ENCODE data around the gene LIMA1.
"Not testable (repeated sequence)": the region's sequence is repeated elsewhere in the genome, so short reads cannot be mapped to it uniquely, and the experiment has no call there.

LIMA1 gene

GRCh38 chr12:50287271-50287670 is 4.0 kb upstream of the LIMA1 start:
- no peak for DNase-seq (ENCODE audit: low spot score)

- no peak for DNase-seq (ENCODE audit: low spot score)
These were observed 1.9 kb upstream of the LIMA1 start for GRCh38 chr12:50285253-50285652.

DNA sequence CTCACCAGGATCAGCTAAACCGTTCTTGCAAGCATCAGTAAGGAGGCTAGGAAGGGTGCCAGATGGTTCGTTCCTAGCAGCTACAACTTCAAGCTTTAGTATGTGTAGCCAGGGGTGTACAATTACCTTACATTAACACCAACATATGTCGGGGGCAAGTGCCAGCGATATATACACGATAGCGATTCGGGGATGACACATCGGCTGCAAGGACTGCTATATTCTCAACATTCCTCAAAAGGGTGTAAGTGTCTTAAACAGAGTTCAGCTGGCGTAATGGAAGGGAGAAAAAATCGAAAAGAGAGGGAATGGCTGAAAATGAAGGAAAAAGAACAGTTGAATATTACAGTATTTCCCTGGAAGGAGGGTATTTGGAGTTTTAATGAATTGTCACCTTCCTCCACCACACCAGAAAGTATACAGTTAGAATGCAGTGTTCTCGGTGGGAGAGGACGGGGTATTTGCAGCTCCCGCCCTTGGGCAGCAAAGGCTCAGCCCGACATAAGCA is 545 bp downstream of the LIMA1 start:
- DNase-seq (ENCODE audit: low spot score), result no peak

GRCh38 chr12:50279501-50279900 is 3.8 kb downstream of the LIMA1 start:
- no peak for DNase-seq (ENCODE audit: low spot score)

- DNase-seq (ENCODE audit: low spot score), result no peak
These were observed 6.2 kb downstream of the LIMA1 start for GRCh38 chr12:50276912-50277671.

DNA sequence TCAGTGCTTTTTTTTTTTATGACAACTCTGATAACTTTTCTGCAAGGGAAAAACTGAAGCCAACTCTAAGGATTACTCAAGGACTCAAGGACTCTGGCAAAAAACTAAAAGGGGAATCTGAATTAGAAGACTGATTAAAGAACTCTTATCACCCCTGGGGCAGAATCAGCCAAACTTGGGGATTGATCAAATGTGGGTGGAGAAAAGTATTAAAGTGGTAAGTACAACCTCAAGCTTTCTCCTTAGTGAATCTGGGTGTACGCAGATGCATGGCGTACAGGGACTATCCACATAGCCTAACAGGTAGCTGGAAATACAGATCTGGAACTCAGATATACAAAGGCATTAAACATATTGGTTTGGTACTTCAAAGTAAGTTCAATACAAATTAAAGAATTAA is 7.3 kb downstream of the LIMA1 start:
- DNase-seq (ENCODE audit: low spot score), result no peak

DNA sequence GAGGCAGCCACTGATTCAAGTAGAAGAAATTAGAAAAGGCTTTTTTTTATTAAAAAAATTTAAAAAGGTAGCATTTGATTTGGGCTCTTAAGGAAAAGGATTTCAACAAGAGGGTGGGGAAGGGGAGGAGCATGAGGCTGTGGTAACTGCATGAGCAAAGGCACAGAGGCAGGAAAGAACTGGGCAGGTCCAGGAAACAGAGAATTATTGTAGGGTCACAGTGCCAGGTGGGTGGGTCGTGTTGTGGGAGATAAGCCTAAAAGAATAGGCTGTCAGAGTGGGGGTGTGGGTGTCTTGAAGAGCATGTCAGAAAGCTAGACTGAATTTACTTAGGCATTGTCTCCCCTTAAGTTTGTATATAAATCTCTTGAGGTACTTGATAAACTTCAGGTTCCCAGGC is 7.8 kb downstream of the LIMA1 start:
- DNase-seq (ENCODE audit: low spot score), result no peak

DNA sequence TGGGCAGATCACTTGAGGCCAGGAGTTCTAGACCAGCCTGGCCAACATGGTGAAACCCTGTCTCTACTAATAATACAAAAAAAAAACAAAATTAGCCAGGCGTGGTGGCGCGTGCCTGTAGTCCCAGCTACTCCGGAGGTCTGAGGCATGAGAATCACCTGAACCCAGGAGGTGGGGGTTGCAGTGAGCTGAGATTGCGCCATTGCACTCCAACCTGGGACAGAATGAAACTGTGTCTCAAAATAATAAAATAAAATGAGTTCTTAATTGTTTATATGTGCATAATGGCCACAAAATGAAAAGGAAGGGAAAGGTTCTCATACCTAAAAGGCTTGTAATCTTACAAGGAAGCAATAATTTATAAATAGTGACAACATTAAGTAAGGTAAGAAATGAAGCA is 8.2 kb downstream of the LIMA1 start:
- not testable (repeated sequence) for DNase-seq (ENCODE audit: low spot score)

DNA sequence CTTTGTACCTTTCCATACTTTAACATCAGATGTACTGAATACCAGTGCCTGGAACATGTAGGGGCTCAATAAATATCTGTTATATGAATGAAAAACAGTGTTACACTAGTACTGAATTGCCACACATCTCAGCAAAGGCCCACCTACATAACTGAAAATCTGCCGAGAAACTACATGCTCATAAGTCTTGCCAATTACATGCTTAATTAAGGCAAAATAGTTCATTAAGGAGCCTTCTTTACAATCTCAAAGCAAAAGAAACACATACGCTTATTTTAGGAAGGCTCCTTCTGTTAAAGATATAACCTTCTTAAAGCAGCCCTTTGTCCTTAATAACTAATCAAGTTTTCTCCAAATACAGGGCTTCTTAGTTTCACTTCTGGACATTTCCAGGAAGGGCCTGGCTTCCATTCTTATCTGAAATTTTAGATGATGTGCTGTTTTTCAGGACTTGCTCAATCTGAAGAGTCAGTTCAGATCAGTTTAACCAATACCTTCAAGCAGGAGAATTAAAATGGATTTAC is 11.5 kb downstream of the LIMA1 start:
- DNase-seq (ENCODE audit: low spot score), result no peak

DNA sequence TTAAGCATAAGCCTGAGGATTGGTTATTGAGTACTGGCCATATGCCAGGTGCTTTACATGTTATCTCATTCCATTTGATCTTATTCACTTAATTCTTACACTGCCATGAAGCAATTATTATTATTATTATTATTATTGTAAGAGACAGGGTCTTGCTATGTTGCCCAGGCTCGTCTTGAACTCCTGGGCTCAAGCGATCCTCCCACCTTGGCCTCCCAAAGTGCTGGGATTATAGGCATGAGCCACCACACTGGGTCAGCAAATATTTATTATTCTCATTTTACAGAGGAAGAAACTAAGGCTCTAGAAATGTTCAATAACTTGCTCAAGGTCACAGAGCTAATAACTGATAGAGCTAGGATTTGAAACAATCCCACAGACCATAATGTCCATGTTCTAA is 14.8 kb downstream of the LIMA1 start:
- no peak for DNase-seq (ENCODE audit: low spot score)

DNA sequence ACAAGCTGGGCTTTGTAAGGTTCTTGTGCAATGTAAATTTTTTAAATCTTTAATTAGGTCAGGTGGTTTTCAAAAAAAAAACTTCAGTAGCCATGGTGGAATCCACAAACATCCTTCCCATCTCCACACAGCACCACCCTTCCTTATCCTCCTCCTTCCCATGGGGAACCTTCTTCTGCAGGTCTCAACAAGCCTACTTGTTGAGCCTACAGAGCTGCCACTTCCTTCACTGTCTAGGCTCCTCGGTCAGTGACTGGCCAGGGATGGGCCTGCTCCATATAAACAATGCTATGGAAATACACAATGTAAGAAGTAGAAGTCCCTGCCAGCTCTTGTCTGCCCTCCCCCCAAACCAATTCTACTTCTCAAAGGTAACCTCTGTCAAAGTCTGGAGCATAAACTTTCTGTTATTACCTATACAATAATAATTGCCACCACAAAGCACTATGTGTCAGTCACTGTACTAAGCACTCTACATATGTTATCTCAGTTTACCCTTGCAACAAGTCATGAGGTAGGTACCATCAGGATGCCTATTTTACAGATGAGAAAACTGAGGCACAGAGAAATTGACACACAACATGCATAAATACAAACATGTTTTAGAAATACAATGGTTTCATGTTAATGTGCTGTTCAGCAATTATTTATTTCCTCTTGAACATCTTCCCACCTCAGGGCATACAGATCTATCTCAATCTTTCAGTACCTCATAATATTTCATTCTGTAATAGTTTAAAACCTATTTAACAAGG is 17.4 kb downstream of the LIMA1 start:
- DNase-seq (ENCODE audit: low spot score), result no peak

DNA sequence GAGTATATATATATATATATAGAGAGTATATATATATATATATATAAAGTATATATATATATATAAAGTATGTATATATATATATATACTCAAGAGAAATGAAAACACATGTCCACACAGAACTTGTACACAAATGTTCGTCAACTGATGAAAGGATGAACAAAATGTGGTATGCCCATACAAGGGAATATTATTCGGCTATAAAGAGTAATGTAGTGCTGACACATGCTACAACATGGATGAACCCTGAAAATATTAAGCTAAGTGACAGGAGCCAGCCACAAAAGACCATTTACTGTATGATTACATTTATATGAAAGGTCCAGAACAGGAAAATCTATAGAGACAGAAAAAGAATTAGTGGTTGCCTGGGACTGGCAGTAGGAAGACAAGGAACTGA is 19.5 kb downstream of the LIMA1 start:
- DNase-seq (ENCODE audit: low spot score), result no peak

GRCh38 chr12:50261654-50262053 is 21.7 kb downstream of the LIMA1 start:
- DNase-seq (ENCODE audit: low spot score), result no peak

DNA sequence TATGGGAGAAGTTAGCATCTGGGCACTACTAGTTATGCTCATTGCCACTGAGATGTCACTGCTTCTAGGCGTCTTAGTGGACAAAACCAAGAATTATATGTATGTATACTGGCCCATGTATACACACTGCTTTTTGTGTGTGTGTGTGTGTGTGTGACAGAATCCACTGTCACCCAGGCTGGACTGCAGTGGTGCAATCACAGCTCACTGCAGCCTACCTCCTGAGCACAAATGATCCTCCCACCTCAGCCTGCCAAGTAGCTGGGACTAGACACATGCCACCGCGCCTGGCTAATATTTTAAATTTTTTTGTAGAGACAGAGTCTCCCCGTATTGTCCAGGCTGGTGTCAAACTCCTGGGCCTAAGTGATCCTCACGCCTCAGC is 25.2 kb downstream of the LIMA1 start:
- no peak for DNase-seq (ENCODE audit: low spot score)

DNA sequence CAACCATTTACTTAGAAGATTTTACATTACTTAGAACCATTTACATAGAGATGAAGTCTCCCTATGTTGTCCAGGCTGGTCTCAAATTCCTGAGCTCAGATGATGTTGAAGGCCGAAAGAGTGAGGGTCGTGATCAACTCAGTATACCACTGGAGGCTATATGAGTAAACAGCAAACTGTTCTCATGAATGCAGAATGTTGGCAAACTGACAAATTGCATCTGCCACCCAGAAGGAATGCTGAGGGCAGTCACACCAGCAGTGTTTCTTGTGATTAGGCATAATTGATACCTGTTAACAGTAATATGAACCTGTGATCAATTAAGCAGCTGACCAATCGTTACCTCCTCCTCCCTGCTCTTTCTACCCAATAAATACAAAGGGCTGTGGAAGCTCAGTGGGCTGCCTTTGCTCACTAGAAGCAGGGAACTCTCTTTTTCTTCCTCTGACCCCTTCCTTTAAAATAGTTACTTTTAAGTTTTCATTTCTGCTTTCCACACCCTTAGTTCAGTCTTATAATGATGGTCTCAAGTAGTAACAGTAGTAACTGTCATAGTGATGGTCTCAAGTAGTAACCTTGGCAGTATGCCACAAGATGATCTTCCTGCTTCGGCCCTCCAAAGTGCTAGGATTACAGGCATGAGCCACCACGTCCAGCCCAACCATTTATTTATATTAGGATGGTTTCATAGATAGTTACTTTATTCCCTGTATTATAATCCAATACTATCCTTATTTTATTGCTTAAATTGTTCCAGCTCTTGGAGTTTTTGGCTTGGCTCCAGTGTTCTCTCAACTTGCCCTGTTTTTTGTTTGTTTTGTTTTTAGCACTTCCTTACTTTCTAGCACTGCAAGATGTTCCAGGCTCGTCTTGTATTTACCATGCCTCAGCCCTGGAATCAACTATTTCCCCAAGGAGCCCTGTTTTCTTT is 25.8 kb downstream of the LIMA1 start:
- DNase-seq (ENCODE audit: low spot score), result no peak

DNA sequence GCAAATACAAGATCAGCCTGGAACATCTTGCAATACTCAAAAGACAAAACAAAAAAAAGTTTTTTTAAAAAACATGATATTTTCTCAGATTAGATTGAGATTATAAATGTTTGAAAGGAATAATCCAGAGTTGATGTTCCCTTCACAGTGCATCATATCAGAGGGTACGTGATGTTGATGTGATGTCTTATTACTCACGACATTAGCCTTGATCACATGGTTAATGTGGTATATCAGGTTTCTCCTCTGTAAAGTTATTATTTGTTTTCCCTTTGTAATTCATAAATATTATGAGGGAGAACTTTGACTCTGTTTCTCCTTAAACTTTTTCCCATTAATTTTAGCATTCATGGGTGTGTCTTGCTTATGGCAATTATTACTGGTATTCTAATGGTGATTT is 26.6 kb downstream of the LIMA1 start:
- DNase-seq (ENCODE audit: low spot score), result no peak

GRCh38 chr12:50252977-50253602 is 30.2 kb downstream of the LIMA1 start:
- no peak for DNase-seq (ENCODE audit: low spot score)

- no peak for DNase-seq (ENCODE audit: low spot score)
These were observed 31.6 kb downstream of the LIMA1 start for GRCh38 chr12:50251619-50252252.

GRCh38 chr12:50249464-50250182 is 33.7 kb downstream of the LIMA1 start:
- no peak for DNase-seq (ENCODE audit: low spot score)

- no peak for DNase-seq (ENCODE audit: low spot score)
These were observed 34.4 kb downstream of the LIMA1 start for GRCh38 chr12:50248883-50249282.
